HepG2 (cell line): ENCODE measurements around the gene MBIP. TPM values are rescaled to one million over a fixed set of nuclear protein-coding genes. Genes with fewer than 3 reads are reported as not detected.

Experiments
- ATAC-seq: fragments of 200-7000 bp; cut with Tn5 transposase; 3 replicates; pipeline ENCODE4 v1.9.1; 2020; ENCODE audit warnings: mild to moderate bottlenecking, moderate library complexity
- BruUV-seq: library from RNA; stranded (reverse); fragments of 400-500 nt; replicated peaks from 2 replicates; lab custom pipeline; 2021; lab: Mats Ljungman, UMichigan
- CTCF ChIA-PET: fragments of 300-600 bp; formaldehyde crosslinking; extraction: SDS; loops from one replicate; lab custom pipeline; 2021; ENCODE audit warnings: low total read pairs, inconsistent platforms, low intra/inter-chr PET ratio; lab: Yijun Ruan, JAX
- POLR2A ChIA-PET: fragments of 350-600 bp; sonication (Branson Sonifier 250); formaldehyde crosslinking; loops from one replicate; lab custom pipeline; 2020; ENCODE audit warnings: antibody characterized with exemption, inconsistent platforms; lab: Yijun Ruan, JAX
- DNase-seq: peaks from one replicate; pipeline ENCODE4 v3.0.0-alpha.2; 2015; ENCODE audit warnings: low spot score
- FAIRE-seq: peaks from 3 replicates; lab custom pipeline; 2011; peaks lifted over from hg19 to GRCh38; lab: Jason Lieb, UNC
- H2AFZ ChIP-seq: one replicate; pipeline ENCODE4 v1.6.1; 2011; ENCODE audit warnings: low read length, inconsistent platforms
- H3K27ac ChIP-seq: fragments of 300-600 bp; 3 replicates; pipeline ENCODE4 v1.8.0; 2011; ENCODE audit warnings: mixed run types, mild to moderate bottlenecking, mixed read lengths, low read length, inconsistent platforms; ENCODE audit not compliant: insufficient read depth; ENCODE audit errors: extremely low read length
- H3K27me3 ChIP-seq, 2 experiments: fragments of 200-600 bp in 1 of 2; 2 replicates in 1 of 2; 3 replicates in 1 of 2; pipeline versions ENCODE4 v1.6.0 to v1.8.0; 2011; ENCODE audit warnings: low read length in 2 of 2, mild to moderate bottlenecking in 2 of 2, moderate library complexity in 2 of 2, inconsistent platforms in 1 of 2; ENCODE audit not compliant: insufficient read depth in 2 of 2, control insufficient read depth in 1 of 2
- H3K36me3 ChIP-seq, 2 experiments: fragments of 200-600 bp in 1 of 2; replicated peaks in 1 of 2; 2 replicates in 1 of 2; 3 replicates in 1 of 2; pipeline versions ENCODE4 v1.5.1 to v1.8.0; 2011; ENCODE audit warnings: low read length in 2 of 2, inconsistent platforms in 1 of 2; ENCODE audit not compliant: insufficient read depth in 2 of 2, control insufficient read depth in 1 of 2
- H3K4me1 ChIP-seq: 2 replicates; pipeline ENCODE4 v1.5.1; 2012; ENCODE audit warnings: low read length, inconsistent platforms; ENCODE audit not compliant: insufficient read depth
- H3K4me2 ChIP-seq: 2 replicates; pipeline ENCODE4 v1.6.0; 2011; ENCODE audit warnings: low read depth, low read length, inconsistent platforms
- H3K4me3 ChIP-seq, 3 experiments: fragments of 200-600 bp in 1 of 3; sonication (generic), shearing (Covaris generic) in 1 of 3; replicated peaks in 1 of 3; 2 replicates each; pipeline ENCODE4 v1.5.1; 2011 to 2016; ENCODE audit warnings: low read length in 3 of 3, inconsistent platforms in 2 of 3, low read depth in 2 of 3, mild to moderate bottlenecking in 2 of 3, control low read depth in 1 of 3, mixed read lengths in 1 of 3; ENCODE audit not compliant: insufficient read depth in 1 of 3
- H3K79me2 ChIP-seq: one replicate; pipeline ENCODE4 v1.6.1; 2011; ENCODE audit warnings: low read length, inconsistent platforms; ENCODE audit not compliant: insufficient read depth
- H3K9ac ChIP-seq: 2 replicates; pipeline ENCODE4 v1.6.0; 2011; ENCODE audit warnings: mild to moderate bottlenecking, low read depth, low read length, inconsistent platforms; ENCODE audit not compliant: insufficient read depth
- H3K9me3 ChIP-seq: 2 replicates; pipeline ENCODE4 v1.5.1; 2012; ENCODE audit warnings: mild to moderate bottlenecking, low read length
- H4K20me1 ChIP-seq: 2 replicates; pipeline ENCODE4 v1.6.0; 2011; ENCODE audit warnings: inconsistent platforms, mild to moderate bottlenecking, low read length, moderate library complexity; ENCODE audit not compliant: insufficient read depth
- FOXP1 ChIP-seq, 2 experiments: fragments of 450-650 bp in 1 of 2; IDR thresholded peaks; 2 replicates each; pipeline ENCODE4 v1.6.1; 2017 to 2018; ENCODE audit warnings: antibody characterized with exemption in 1 of 2
- HDAC1 ChIP-seq: sonication (generic); formaldehyde crosslinking; IDR thresholded peaks from 2 replicates; pipeline ENCODE4 v1.5.1; 2020; ENCODE audit warnings: mild to moderate bottlenecking, missing genetic modification reagents
- ISL2 ChIP-seq: sonication (generic); formaldehyde crosslinking; IDR thresholded peaks from 2 replicates; pipeline ENCODE4 v1.5.0; 2020; ENCODE audit warnings: missing genetic modification reagents
- MAFK ChIP-seq, 2 experiments: IDR thresholded peaks in 1 of 2; conservative IDR thresholded peaks in 1 of 2; 2 replicates each; pipeline ENCODE4 v1.6.1; 2011; ENCODE audit warnings: improper control_type of control experiment in 2 of 2, low read length in 2 of 2
- PAX8 ChIP-seq: sonication (generic); formaldehyde crosslinking; IDR thresholded peaks from 2 replicates; pipeline ENCODE4 v1.8.0; 2022; ENCODE audit warnings: mild to moderate bottlenecking, missing genetic modification reagents, borderline replicate concordance
- RELA ChIP-seq: sonication (generic); formaldehyde crosslinking; IDR thresholded peaks from 2 replicates; pipeline ENCODE4 v1.4.0; 2020; ENCODE audit warnings: missing genetic modification reagents
- ZFP37 ChIP-seq: sonication (generic); formaldehyde crosslinking; IDR thresholded peaks from 2 replicates; pipeline ENCODE4 v1.4.0; 2020; ENCODE audit warnings: missing genetic modification reagents, borderline replicate concordance
- ZNF572 ChIP-seq: sonication (generic); formaldehyde crosslinking; IDR thresholded peaks from 2 replicates; pipeline ENCODE4 v1.5.1; 2020; ENCODE audit warnings: mild to moderate bottlenecking, missing genetic modification reagents
- ZNF670 ChIP-seq: sonication (generic); formaldehyde crosslinking; IDR thresholded peaks from 2 replicates; pipeline ENCODE4 v1.8.0; 2022; ENCODE audit warnings: mild to moderate bottlenecking, missing genetic modification reagents, borderline replicate concordance
- ZSCAN20 ChIP-seq: sonication (generic); formaldehyde crosslinking; IDR thresholded peaks from 2 replicates; pipeline ENCODE4 v1.4.0; 2020; ENCODE audit warnings: missing genetic modification reagents, mild to moderate bottlenecking, borderline replicate concordance
- WGBS: methylation state at CpG from one replicate; pipeline ENCODE4 v1.1.6; 2017; ENCODE audit warnings: low lambda C conversion rate; 5-methylcytosine and 5-hydroxymethylcytosine counted together
- in situ Hi-C: cut with HindIII; loops from 2 replicates; pipeline ENCODE4 v1.10.0; 2017; ENCODE audit warnings: low pct_unique_long_range_greater_than_20kb; ENCODE audit not compliant: extremely low pct_ligation_motif_present
- intact Hi-C: fragments of 100-400 bp; cut with micrococcal nuclease; formaldehyde crosslinking; loops from one replicate; pipeline ENCODE4 v1.10.0; 2022; ENCODE audit not compliant: unreplicated experiment
- polyA plus RNA-seq, 8 experiments: library from polyadenylated mRNA; depleted of rRNA in 3 of 8; stranded (reverse) in 7 of 8; unstranded in 1 of 8; fragments of >200 nt; fragmentation: Illumina TruSeq in 4 of 8; extraction: Trizol in 4 of 8; gene quantifications; 2 replicates each; pipeline versions ENCODE4 v1.2.1 to v1.2.3, GENCODE V29; 2011 to 2016; ENCODE audit warnings: low read depth in 4 of 8, missing spikeins in 1 of 8, mixed read lengths in 1 of 8; ENCODE audit not compliant: insufficient read depth in 1 of 8
- total RNA-seq, 5 experiments: library from RNA; depleted of rRNA; stranded (reverse); fragments of >200 nt; fragmentation: Illumina TruSeq; extraction: Trizol; gene quantifications; 2 replicates each; pipeline ENCODE4 v1.2.3, GENCODE V29; 2016; ENCODE audit warnings: low read depth in 1 of 5
- TF ChIP-seq, protein P1 (sequence below): sonication (generic); formaldehyde crosslinking; IDR thresholded peaks from 2 replicates; pipeline ENCODE4 v1.8.0; 2022; ENCODE audit warnings: mild to moderate bottlenecking, missing genetic modification reagents, borderline replicate concordance

The MBIP gene
- total and polyA plus RNA-seq, 2 of the 13 experiments (the other 11 are each of a cell fraction or from before 2014, with no cell fraction given): 48.1 to 48.6 TPM

- TF ChIP-seq ZNF670: no peak
- no peak for TF ChIP-seq ZNF572 (CRISPR knock-in tag)
- no peak for TF ChIP-seq FOXP1 (IDR thresholded peaks at IDR 0.05)
- no peak for TF ChIP-seq FOXP1 (CRISPR knock-in tag; IDR thresholded peaks at IDR 0.05)
- TF ChIP-seq, protein P1, sequence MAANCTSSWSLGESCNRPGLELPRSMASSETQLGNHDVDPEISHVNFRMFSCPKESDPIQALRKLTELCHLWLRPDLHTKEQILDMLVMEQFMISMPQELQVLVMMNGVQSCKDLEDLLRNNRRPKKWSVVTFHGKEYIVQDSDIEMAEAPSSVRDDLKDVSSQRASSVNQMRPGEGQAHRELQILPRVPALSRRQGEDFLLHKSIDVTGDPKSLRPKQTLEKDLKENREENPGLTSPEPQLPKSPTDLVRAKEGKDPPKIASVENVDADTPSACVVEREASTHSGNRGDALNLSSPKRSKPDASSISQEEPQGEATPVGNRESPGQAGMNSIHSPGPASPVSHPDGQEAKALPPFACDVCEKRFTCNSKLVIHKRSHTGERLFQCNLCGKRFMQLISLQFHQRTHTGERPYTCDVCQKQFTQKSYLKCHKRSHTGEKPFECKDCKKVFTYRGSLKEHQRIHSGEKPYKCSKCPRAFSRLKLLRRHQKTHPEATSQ (CRISPR knock-in tag): no peak
- no peak for TF ChIP-seq PAX8
- TF ChIP-seq ZFP37 (CRISPR knock-in tag): no peak
- TF ChIP-seq ISL2 (CRISPR knock-in tag): no peak
- Histone ChIP-seq H3K27ac (no peak overlapping the region), H3K4me3 (no peak overlapping the region), H3K36me3 (no peaks in the 10 kb centered on the region), H3K9me3 (no peaks in the 10 kb centered on the region), H3K27me3 (peaks cover 4 to 27% of the 10 kb centered on the region in 2 experiments; a peak in 3 of 5 replicates), H3K79me2 (no peaks in the 10 kb centered on the region), H3K9ac (no peak overlapping the region), H4K20me1 (no peaks in the 10 kb centered on the region), H3K4me2 (no peak overlapping the region), H3K4me1 (no peaks in the 10 kb centered on the region), H2AFZ (no peak overlapping the region)
- CTCF ChIA-PET: no interaction called here
- POLR2A ChIA-PET: no interaction called here
- in situ Hi-C loops (no loop called here), intact Hi-C loops (no loop called here)
- no TSS peak for BruUV-seq
- DNase-seq: no peak
- FAIRE-seq: no peak
- ATAC-seq: no peak
These were observed 56.3 kb downstream of the MBIP start for GRCh38 chr14:36264107-36264506.

DNA sequence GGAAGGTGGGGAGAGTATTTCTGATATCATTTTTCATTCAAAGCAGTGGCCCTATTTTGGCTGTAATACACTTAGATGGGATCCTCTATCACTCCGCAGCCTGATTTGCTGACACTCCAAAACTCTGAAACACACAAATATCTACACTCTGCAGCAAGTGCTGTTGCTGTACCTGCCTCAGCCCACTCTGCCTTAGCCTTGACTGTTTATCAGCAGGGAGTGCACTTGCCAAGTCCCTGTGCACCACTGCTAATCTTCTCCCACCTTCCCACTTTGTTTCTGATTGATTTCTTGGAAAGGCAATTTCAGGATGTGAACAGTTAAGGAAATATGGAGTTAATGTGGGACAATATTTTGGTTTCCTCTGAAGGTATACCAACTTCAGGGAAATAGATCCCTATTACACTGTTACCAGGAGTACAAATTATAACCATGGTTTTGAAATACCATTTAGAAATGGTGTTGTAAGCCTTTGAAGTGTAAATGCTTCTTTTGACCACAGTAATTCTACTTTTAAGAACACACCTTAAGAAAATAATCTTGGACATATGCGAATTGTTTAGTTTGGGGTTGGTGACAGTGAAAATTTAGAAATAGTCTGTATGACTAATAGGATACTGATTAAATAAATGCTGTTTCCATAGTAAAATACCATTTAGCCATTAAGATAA, 59.3 kb downstream of the MBIP start:
- FAIRE-seq (no peak), ATAC-seq (no peak; the same call in 2 of the 3 replicates), DNase-seq (no peak)
- intact Hi-C loops: no loop called here
- H3K79me2 ChIP-seq: no peaks in the 10 kb centered on the region
- CTCF ChIA-PET: no interaction called here
- H3K4me2 ChIP-seq: no peak overlapping the region
- no peak overlapping the region for H3K9ac ChIP-seq
- no peak overlapping the region for H2AFZ ChIP-seq
- peaks cover 4 to 22% of the 10 kb centered on the region in 2 experiments; a peak in 3 of 5 replicates for H3K27me3 ChIP-seq
- in situ Hi-C loops: no loop called here
- H3K9me3 ChIP-seq: no peaks in the 10 kb centered on the region
- POLR2A ChIA-PET: no interaction called here
- 43% methylated on average over 2 of the region's 2 CpGs for WGBS
- no peaks in the 10 kb centered on the region for H3K36me3 ChIP-seq
- no TSS peak for BruUV-seq
- no peak overlapping the region for H3K4me3 ChIP-seq
- H3K27ac ChIP-seq: no peak overlapping the region
- TF ChIP-seq ZSCAN20 (CRISPR knock-in tag) (no peak), RELA (CRISPR knock-in tag) (no peak), MAFK (conservative IDR thresholded peaks at IDR 0.05 in 1 of 2, IDR thresholded peaks at IDR 0.05 in 1 of 2; ENCODE audit: low read length in 2 of 2) (peak in 1 of 2 experiments; percentile 30; a peak in 1 of 4 replicates), HDAC1 (CRISPR knock-in tag) (no peak)
- no peaks in the 10 kb centered on the region for H3K4me1 ChIP-seq
- no peaks in the 10 kb centered on the region for H4K20me1 ChIP-seq
